Amniotic epithelial cell (primary cell): ENCODE results near the gene RNF40.
A peak's percentile ranks its signal among the peaks of the same experiment; 100 is the strongest.

ENCODE experiments used
- DNase-seq: peaks from one replicate; pipeline ENCODE4 v3.0.0-alpha.2; 2010; ENCODE audit warnings: low read depth

RNF40 gene

GRCh38 chr16:30762991-30763725, 1.0 kb downstream of the RNF40 start:
- no peak for DNase-seq

- no peak for DNase-seq
Observed at GRCh38 chr16:30764086-30764485, 2.0 kb downstream of the RNF40 start.

- DNase-seq, result no peak
Observed at GRCh38 chr16:30764816-30765465, 2.8 kb downstream of the RNF40 start.

- no peak for DNase-seq
Observed at GRCh38 chr16:30766206-30766932, 4.2 kb downstream of the RNF40 start.

GRCh38 chr16:30766933-30767284, 4.8 kb downstream of the RNF40 start:
- DNase-seq, result peak; percentile 32

GRCh38 chr16:30767767-30768465, 5.8 kb downstream of the RNF40 start:
- no peak for DNase-seq

GRCh38 chr16:30768583-30769181, 6.6 kb downstream of the RNF40 start:
- no peak for DNase-seq

- DNase-seq, result no peak
Observed at GRCh38 chr16:30769379-30770089, 7.4 kb downstream of the RNF40 start.

- DNase-seq, result no peak
Observed at GRCh38 chr16:30771726-30772125, 9.6 kb downstream of the RNF40 start.

- no peak for DNase-seq
Observed at GRCh38 chr16:30773826-30774225, 11.7 kb downstream of the RNF40 start.

GRCh38 chr16:30774367-30775130, 12.4 kb downstream of the RNF40 start:
- no peak for DNase-seq

- no peak for DNase-seq
Observed at GRCh38 chr16:30775131-30775391, 12.9 kb downstream of the RNF40 start.

GRCh38 chr16:30775392-30776188, 13.5 kb downstream of the RNF40 start:
- peak; percentile 78 for DNase-seq

- DNase-seq, result no peak
Observed at GRCh38 chr16:30777591-30778297, 15.6 kb downstream of the RNF40 start.

- peak; percentile 68 for DNase-seq
Observed at GRCh38 chr16:30778549-30779244, 16.6 kb downstream of the RNF40 start.

GRCh38 chr16:30779596-30779995, 17.5 kb downstream of the RNF40 start:
- DNase-seq, result no peak

- DNase-seq, result no peak
Observed at GRCh38 chr16:30780021-30780420, 17.9 kb downstream of the RNF40 start.

- DNase-seq, result no peak
Observed at GRCh38 chr16:30780549-30780948, 18.4 kb downstream of the RNF40 start.
